ENCODE results near the gene NPR1.

GRCh38 chr1:153643816-153644215 lies 34.7 kb upstream of the NPR1 start:
- TF ChIP-seq BHLHE40 (IDR thresholded peaks at IDR 0.05; ENCODE audit: borderline replicate concordance) = no peak
- no peak for TF ChIP-seq L3MBTL2 (conservative IDR thresholded peaks at IDR 0.05)
- TF ChIP-seq FOXM1 (IDR thresholded peaks at IDR 0.05; ENCODE audit: borderline replicate concordance) = no peak
- no peak for TF ChIP-seq SP1 (IDR thresholded peaks at IDR 0.05)
- TF ChIP-seq FOXA1 (IDR thresholded peaks at IDR 0.05) = no peak
- TF ChIP-seq SUZ12 (IDR thresholded peaks at IDR 0.05) = no peak
- TF ChIP-seq NFRKB (IDR thresholded peaks at IDR 0.05) = no peak
- TF ChIP-seq LEF1 (IDR thresholded peaks at IDR 0.05; ENCODE audit: borderline replicate concordance) = no peak
- no peak for TF ChIP-seq ELF4 (IDR thresholded peaks at IDR 0.05)
- no peak for TF ChIP-seq CTBP1 (IDR thresholded peaks at IDR 0.05; ENCODE audit: borderline replicate concordance)
- no peak for TF ChIP-seq FOXK2 (IDR thresholded peaks at IDR 0.05)
- no peak for TF ChIP-seq PKNOX1 (IDR thresholded peaks at IDR 0.05)

Data from HEK293T (cell line).